Inflammatory macrophage treated with lipopolysaccharide for 4 hours (primary cell): ENCODE data around the gene PAQR6.
"Not testable (repeated sequence)": the region's sequence is repeated elsewhere in the genome, so short reads cannot be mapped to it uniquely, and the experiment has no call there.

Experiments used
- DNase-seq: peaks from one replicate; pipeline ENCODE4 v3.0.0-alpha.2; 2020

Gene PAQR6

DNA sequence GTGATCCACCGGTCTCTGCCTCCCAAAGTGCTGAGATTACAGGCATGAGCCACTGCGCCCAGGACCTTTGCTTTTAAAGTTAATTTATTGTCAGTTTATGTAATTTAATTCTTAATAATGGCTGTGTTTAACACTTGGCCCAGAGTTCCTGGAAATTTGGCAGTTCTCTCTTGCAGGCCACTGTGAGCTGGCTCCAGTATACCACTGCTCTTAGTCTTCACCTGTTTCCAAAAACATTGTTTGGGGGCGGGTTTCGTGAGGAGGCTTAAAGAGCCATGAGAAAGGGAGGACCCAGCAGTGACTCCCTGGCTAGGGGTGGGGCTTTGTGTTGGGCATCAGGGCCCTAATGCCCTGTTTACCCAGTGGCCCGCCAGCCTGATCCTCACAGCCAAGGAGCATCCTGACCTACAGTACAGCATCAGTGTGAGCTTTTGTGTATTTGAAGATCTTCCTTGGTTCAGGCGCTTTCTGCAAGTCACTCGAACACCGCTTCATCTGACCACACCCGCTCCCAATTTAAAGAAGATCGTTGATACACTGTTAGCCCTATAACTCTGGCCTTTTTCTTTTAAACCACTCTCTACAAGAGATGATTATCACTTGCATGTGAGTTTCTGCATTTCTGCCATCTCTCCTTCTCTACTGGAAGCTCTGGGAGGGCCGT, 17.9 kb downstream of the PAQR6 start:
- no peak for DNase-seq

DNA sequence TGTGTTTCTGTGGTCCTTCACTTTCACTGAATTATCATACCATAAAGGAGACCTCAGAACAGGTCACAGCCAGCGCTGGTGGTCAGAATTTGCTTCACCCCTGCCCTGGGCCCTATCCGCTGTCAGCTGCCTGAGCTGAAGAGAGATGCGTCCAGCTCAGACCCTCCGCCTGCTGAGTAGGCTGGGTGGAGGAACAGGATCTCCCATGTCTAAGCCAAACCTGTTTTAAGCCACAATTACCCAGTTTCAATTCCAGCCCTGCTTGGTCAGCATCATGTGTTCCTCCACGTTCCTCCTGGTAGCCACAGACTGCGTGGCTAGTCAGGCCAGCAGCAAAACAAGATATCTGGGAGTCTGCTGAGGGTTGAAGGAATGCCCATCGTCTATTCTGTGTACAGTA, 19.4 kb downstream of the PAQR6 start:
- DNase-seq = peak; percentile 14

DNA sequence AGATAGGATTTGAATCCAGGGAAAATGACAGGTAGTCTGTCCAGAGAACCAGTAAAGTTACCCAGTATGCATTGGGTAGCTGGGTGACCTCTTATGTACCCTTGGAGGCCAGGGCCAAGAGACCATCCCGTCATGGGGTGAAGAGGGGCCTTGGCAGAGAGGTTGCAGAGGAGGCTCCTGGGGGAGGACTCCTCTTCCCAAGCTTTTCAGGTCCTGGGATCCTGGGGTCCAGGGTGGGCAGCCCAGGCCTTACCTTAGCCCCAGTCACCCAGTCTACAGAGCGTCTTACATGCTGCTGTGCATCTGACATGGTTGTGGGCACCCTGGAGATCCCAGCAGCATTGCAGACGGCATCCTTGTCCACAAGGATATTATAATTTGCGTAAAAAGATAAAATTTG, 21.1 kb downstream of the PAQR6 start:
- DNase-seq = no peak

DNA sequence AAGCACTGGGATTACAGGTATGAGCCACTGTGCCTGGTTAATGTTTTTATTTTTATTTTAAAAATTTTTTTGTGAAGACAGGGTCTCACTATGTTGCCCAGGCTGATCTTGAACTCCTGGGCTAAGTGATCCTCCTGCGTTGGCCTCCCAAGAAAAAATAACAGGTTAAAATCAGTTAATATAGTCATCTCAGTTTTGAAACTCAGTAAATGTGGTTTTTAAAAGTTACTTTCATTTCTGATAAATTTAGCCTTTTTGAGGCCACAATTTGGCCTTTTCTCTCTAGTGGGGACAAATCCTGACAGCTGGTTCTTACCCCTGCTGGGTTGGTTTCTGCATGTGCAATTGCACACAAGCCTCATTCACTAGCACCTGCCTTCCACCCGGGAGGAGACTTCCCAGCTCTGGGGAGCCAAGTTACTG, 21.7 kb downstream of the PAQR6 start:
- no peak for DNase-seq

DNA sequence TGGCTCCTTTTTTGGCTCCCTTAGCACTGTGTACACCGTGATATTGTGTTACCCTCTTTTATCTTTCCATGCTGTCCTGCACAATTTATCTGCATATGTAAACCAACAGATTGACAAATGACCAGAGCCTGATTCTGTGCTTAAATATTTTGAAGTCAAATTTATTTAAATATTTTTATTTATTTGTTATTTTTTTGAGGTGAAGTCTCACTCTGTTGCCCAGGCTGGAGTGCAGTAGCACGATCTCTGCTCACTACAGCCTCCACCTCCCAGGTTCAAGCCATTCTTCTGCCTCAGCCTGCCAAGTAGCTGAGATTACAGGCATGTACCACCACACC, 22.2 kb downstream of the PAQR6 start:
- no peak for DNase-seq

DNA sequence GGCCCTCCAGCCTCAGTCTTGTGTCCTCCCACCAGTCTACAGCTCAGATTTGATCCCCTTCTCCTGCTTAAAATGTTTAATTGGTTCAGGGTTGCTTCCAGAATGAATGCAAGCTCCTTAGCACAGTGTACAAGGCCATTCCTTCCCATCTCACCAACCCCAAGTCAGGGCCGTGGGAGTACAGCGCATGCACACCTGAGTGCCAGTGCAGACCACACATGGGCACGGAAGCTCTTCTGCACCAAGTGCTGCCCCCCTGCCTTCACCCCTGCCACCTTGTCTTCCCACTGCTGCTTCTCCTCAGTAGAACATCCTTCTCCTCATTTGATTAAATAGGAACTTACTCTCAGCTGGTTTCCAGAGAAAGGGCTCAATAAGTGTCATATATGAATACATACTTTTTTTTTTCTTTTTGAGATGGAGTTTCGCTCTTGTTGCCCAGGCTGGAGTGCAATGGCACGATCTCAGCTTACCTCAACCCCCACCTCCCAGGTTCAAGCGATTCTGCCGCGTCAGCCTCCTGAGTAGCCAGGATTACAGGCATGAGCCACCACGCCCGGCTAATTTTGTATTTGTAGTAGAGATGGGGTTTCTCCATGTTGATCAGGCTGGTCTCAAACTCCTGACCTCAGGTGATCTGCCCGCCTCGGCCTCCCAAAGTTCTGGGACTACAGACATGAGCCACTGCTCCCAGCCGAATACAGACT, 25.7 kb downstream of the PAQR6 start:
- DNase-seq = no peak

DNA sequence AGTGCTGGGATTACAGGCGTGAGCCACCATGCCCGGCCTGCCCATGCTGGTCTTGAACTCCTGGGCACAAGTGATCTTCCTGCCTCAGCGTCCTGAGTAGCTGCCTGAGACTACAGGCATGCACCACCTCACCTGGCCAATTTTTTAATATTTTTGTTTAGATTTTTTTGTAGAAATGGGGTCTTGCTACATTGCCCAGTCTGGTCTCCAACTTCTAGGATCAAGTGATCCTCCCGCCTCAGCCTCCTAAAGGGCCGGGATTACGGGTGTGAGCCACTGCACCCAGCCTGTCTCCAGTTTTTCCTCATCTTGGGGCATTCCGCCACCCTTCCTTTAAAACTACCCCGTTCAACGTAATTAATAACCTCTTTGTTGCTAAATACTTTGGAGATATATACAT, 27.6 kb downstream of the PAQR6 start:
- no peak for DNase-seq

DNA sequence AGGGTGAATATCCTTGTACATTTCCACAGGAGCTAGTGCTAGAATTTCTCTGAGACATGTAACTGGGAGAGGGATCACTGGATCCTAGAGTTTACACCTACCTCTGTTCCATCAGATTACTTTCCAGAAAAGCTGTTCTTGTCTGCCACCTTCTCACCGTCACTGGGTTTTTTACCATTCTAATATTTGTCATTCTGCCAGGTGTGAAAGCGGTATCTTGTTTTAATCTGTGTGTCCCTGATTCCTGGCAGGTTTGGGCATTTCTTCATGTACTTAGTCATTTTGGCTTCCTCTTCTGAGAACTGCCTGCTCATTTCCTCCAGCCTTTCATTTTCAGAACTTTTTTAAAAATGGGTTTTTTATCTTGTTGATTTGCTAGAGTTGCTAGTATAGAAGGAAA, 30.0 kb downstream of the PAQR6 start:
- peak; percentile 70 for DNase-seq

- DNase-seq = not testable (repeated sequence)
Observed at GRCh38 chr1:156216361-156217086, 31.3 kb downstream of the PAQR6 start.

- no peak for DNase-seq
Observed at GRCh38 chr1:156214024-156214748, 33.7 kb downstream of the PAQR6 start.

- DNase-seq = no peak
Observed at GRCh38 chr1:156213644-156213966, 34.3 kb downstream of the PAQR6 start.

- peak; percentile 96 for DNase-seq
Observed at GRCh38 chr1:156212833-156213643, 34.8 kb downstream of the PAQR6 start, which contains the start of gene PMF1. TSS of gene PMF1 (plus strand) at chr1:156213007. CDS start at chr1:156213016, 9 bp downstream.

DNA sequence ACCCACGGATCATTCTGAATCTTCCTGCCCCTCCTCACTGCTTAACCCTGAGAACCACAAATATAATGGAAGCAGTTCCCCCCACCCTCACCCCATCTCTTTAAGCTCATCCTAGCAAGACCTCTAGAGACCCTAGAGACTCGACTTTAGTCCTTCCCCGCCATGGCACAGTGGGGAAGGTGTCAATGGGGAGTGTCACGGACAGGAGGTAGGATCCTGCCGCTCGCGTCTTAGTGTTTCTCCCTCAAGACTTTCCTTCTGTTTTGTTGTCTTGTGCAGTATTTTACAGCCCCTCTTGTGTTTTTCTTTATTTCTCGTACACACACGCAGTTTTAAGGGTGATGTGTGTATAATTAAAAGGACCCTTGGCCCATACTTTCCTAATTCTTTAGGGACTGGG, 35.7 kb downstream of the PAQR6 start:
- no peak for DNase-seq

DNA sequence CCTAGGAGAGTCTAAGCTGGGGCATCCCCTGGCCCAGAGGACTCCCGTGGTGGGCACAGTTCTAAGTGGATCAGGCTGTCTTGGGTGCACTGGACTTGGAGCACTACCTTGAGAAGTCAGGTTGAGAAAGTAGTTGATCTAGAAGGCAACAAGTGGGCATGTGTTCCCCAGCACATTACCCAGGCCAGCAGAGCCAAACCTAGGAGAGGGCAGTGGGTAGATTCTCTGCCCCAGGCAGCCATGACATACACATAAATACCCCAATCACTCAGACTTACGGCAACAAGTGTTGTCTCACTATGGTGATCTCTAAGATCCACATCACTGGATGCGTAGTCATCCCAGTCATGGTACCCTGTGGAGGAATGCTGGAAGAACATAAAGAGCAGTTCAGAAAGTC, 36.6 kb downstream of the PAQR6 start:
- no peak for DNase-seq

GRCh38 chr1:156204686-156205085, 43.2 kb downstream of the PAQR6 start:
- no peak for DNase-seq

GRCh38 chr1:156203331-156203730, 44.5 kb downstream of the PAQR6 start:
- DNase-seq = no peak

DNA sequence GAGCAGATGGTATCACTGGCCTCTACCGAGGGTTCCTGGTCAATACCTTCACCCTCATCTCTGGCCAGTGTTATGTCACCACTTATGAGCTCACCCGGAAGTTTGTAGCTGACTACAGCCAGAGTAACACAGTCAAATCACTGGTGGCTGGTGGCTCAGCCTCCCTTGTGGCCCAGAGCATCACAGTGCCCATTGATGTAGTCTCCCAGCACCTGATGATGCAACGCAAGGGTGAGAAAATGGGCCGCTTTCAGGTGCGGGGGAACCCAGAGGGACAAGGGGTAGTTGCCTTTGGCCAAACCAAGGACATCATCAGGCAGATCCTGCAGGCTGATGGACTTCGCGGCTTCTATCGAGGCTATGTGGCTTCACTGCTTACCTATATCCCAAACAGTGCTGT, 47.8 kb downstream of the PAQR6 start:
- DNase-seq = no peak

DNA sequence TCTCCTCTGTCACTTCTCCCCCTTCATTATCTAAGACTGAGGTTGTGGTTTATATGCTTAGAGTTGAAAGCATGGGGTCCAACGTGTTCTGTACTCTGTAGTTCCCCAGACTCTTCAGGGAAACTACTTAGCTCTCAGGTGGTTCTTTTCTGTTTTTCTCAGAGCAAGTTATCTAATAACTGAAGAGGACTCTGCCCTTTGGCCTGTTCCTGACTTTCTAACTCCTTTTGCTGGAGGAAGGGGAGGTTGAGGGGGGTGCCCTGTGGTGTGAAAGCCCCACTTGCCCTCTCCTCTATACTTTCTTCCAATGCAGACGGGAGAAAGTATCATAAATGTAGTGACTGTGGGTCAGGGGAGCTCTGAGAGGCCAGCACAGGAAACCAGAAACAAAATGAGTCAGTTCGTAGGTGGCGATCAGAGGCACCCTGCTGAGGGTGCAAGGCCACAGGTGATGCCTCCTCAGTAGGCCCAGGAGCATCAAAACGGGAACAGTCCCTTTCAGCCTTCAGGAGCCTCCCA, 49.0 kb downstream of the PAQR6 start:
- no peak for DNase-seq

DNA sequence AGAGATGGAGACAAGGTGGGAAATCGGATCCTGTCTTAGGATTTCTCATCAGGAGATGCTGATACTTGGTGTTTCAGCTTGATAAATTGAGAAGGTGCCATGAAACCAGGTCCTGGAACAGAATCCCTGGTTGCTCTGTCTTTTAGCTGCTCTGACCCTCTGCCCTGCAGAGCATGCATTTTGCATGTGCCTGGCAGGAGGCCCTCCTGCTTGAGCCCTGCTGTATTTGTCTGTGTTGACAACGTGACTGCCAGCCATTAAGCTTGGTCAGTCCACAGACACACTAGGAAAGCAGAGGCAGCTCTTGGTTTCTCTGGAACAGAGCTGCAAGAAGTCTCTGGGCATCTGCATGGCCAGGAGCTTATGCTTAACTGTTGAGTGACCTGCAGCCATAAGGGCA, 51.4 kb downstream of the PAQR6 start:
- no peak for DNase-seq

DNA sequence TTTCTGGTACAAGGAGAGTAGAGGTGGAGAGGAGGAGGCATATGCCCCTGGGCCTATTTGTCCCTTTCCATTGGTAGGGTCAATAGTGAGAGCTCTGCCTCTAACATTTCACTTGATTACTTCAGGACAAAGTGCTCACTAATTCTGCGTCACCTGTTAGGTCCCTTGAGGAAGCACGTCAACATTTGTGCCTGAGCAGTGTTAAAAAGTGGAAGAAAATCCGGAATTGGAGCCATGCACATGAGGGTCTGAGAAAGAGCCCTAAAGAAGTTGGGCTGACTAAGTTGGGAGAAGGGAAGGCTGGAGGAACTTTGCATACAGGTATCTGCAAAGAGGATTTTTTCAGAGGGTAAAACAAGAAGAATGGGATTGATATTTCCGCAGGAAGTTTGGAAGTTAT, 52.0 kb downstream of the PAQR6 start:
- no peak for DNase-seq

GRCh38 chr1:156194300-156194652, 53.6 kb downstream of the PAQR6 start:
- DNase-seq = no peak

DNA sequence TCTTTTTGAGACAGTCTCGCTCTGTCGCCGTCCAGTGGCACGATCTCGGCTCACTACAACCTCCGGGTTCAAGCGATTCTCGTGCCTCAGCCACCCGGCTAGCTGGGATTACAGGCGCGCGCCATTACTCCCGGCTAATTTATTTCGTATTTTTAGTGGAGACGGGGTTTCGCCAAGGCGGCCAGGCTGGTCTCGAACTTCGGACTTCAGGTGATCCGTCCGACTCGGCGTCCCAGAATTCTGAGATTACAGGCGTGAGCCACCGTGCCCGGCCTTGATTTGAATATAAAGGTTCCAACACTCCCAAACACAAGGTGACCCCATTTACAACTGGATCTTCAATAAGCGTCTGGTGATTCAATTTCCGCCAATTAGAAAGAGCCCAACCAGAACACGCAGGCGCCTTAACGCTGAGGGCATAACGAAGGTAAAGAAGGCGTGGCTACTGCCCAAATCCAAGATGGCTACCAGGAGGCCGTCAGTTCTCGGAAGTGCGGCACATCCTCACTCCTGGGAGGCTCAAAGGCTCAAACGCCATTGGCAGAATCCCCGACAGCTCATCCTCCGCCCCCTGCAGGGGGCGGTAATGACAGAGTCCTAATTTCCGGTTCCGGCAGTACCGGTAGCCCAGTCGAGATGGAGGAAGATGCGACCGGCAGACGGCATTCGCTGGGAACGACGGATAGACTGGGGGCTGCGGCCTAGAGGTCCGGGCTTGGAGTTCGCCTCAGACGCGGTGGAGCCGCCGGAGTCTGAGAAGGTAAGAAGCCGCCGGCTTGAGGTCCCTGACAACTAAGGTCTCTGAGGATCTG, 54.2 kb downstream of the PAQR6 start, which contains the start of gene SLC25A44:
SLC25A44 (plus strand) TSS at position 617 of the 812 bp plus-strand sequence. CDS start 5,744 bp downstream, outside the sequence.
- DNase-seq = peak; percentile 99
